Activated B cell treated with CpG ODN at 0.5 μM for 24 hours (primary cell): ENCODE data around the gene PPP1R3E. TPM values are rescaled to one million over a fixed set of nuclear protein-coding genes. Genes with fewer than 3 reads are reported as not detected.
A peak's percentile ranks its signal among the peaks of the same experiment; 100 is the strongest.
"Not testable (repeated sequence)": the region's sequence is repeated elsewhere in the genome, so short reads cannot be mapped to it uniquely, and the experiment has no call there.

Experiments used
- ATAC-seq: fragments of 200-7000 bp; cut with Tn5 transposase; one replicate; pipeline ENCODE4 v1.10.0; 2021; ENCODE audit warnings: low read depth, mild to moderate bottlenecking, moderate library complexity
- CTCF ChIA-PET: fragments of 350-600 bp; sonication (Branson Sonifier 250); formaldehyde crosslinking; loops from one replicate; lab custom pipeline; 2021; ENCODE audit warnings: antibody characterized with exemption; lab: Charles Lee
- POLR2A ChIA-PET: fragments of 350-600 bp; sonication (Branson Sonifier 250); formaldehyde crosslinking; loops from one replicate; lab custom pipeline; 2021; ENCODE audit warnings: antibody characterized with exemption; lab: Charles Lee
- DNase-seq: peaks from one replicate; pipeline ENCODE4 v3.0.0; 2022
- H3K27ac Mint-ChIP-seq: one replicate; pipeline ENCODE4 v1.8.0; 2020; ENCODE audit warnings: mixed read lengths
- H3K27me3 Mint-ChIP-seq: one replicate; pipeline ENCODE4 v1.8.0; 2021; ENCODE audit warnings: mixed read lengths
- H3K36me3 Mint-ChIP-seq: one replicate; pipeline ENCODE4 v1.8.0; 2021; ENCODE audit warnings: low read depth, mixed read lengths
- H3K4me1 Mint-ChIP-seq: one replicate; pipeline ENCODE4 v1.8.0; 2021; ENCODE audit warnings: mixed read lengths
- H3K4me3 Mint-ChIP-seq: one replicate; pipeline ENCODE4 v1.8.0; 2020; ENCODE audit warnings: mild to moderate bottlenecking, mixed read lengths
- H3K9me3 Mint-ChIP-seq: one replicate; pipeline ENCODE4 v1.8.0; 2020; ENCODE audit warnings: mixed read lengths
- intact Hi-C: fragments of 100-400 bp; cut with micrococcal nuclease; formaldehyde crosslinking; loops from one replicate; pipeline ENCODE4 v1.15.1; 2024
- total RNA-seq: library from RNA; stranded (reverse); gene quantifications from 2 replicates; pipeline ENCODE4 v1.2.3, GENCODE V29; 2022
- TF ChIP-seq, protein P1 (sequence below): fragments of 200-600 bp; IDR thresholded peaks from one replicate; pipeline ENCODE4 v1.8.0; 2022; ENCODE audit warnings: antibody characterized with exemption, mild to moderate bottlenecking

Gene PPP1R3E
- total RNA-seq, 1 donor from 2014 or later, result 28.9 TPM

DNA sequence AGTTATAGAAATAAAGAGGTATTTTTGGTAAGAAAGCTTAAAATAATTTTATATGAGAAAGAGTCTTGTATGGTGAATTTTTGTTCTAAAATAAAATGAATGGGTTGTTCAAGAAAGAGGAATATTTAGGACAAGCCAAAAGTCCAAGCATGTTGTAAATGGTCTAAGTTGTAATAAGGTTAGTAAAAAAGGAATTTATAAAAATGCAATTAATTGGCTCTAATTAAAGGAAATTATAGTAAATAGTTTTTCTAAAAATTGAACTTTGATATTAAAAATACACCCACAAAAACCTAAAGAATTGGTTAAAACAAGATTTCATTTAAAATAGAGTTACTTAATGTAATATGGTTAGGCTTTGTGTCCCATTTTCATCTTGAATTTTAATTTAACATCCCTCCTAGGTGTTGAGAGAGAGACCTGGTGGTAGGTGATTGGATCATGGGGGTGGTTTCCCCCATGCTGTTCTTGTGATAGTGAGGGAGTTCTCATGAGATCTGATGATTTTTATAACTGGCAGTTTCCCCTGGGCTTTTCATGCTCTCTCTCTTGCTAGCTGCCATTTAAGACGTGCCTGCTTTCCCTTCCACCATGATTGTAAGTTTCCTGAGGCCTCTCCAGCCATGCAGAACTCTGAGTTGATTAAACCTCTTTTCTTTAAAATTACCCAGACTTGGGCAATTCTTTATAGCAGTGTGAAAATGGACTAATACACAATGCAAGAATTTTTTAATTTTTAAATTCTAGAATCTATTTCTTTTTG is 37.0 kb upstream of the PPP1R3E start:
- TF ChIP-seq, protein P1, sequence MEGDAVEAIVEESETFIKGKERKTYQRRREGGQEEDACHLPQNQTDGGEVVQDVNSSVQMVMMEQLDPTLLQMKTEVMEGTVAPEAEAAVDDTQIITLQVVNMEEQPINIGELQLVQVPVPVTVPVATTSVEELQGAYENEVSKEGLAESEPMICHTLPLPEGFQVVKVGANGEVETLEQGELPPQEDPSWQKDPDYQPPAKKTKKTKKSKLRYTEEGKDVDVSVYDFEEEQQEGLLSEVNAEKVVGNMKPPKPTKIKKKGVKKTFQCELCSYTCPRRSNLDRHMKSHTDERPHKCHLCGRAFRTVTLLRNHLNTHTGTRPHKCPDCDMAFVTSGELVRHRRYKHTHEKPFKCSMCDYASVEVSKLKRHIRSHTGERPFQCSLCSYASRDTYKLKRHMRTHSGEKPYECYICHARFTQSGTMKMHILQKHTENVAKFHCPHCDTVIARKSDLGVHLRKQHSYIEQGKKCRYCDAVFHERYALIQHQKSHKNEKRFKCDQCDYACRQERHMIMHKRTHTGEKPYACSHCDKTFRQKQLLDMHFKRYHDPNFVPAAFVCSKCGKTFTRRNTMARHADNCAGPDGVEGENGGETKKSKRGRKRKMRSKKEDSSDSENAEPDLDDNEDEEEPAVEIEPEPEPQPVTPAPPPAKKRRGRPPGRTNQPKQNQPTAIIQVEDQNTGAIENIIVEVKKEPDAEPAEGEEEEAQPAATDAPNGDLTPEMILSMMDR, result no peak

DNA sequence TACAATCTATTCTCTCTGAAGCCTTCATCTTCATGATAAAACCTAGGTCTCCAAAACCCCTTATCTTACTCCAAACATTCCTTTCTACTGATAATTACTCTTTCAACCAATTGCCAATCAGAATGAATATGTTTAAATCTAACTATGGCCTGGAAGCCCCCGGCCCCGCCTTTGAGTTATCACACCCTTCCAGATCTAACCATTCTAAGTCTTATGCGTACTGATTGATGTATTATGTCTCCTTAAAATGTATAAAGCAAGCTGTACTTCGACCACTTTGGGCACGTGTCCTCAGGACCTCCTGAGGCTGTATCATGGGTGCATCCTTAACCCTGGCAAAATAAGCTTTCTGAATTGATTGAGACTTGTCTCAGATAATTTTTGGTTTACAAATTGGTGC is 33.0 kb upstream of the PPP1R3E start:
- ChIA-PET CTCF (interaction anchor here (0.6 to 1.2 kb wide), 4 partner anchors 40 to 267 kb away, joined by 3 to 4 read pairs (median 3); no protein-coding TSS in a partner anchor), POLR2A (interaction anchor here (0.5 kb wide), 1 partner anchor 43 kb away, joined by 5 read pairs; no protein-coding TSS in a partner anchor)
- Mint-ChIP-seq H3K4me1 (no peaks in the 10 kb centered on the region), H3K36me3 (peaks cover 2% of the 10 kb centered on the region), H3K27me3 (peaks cover 33% of the 10 kb centered on the region), H3K27ac (no peak overlapping the region), H3K4me3 (no peak overlapping the region), H3K9me3 (peaks cover 6% of the 10 kb centered on the region)
- TF ChIP-seq, protein P1, result no peak
- DNase-seq, result no peak
- ATAC-seq, result no peak
- intact Hi-C loops, result no loop called here

More for the DNA sequence above, 37.0 kb upstream of the PPP1R3E start:
- H3K4me3 Mint-ChIP-seq, result no peak overlapping the region
- CTCF ChIA-PET, result no interaction called here
- no peaks in the 10 kb centered on the region for H3K4me1 Mint-ChIP-seq
- POLR2A ChIA-PET, result no interaction called here
- no peak overlapping the region for H3K27ac Mint-ChIP-seq
- peaks cover 6% of the 10 kb centered on the region for H3K9me3 Mint-ChIP-seq
- ATAC-seq (no peak), DNase-seq (no peak)
- intact Hi-C loops, result no loop called here
- peaks cover 2% of the 10 kb centered on the region for H3K36me3 Mint-ChIP-seq
- peaks cover 39% of the 10 kb centered on the region for H3K27me3 Mint-ChIP-seq

DNA sequence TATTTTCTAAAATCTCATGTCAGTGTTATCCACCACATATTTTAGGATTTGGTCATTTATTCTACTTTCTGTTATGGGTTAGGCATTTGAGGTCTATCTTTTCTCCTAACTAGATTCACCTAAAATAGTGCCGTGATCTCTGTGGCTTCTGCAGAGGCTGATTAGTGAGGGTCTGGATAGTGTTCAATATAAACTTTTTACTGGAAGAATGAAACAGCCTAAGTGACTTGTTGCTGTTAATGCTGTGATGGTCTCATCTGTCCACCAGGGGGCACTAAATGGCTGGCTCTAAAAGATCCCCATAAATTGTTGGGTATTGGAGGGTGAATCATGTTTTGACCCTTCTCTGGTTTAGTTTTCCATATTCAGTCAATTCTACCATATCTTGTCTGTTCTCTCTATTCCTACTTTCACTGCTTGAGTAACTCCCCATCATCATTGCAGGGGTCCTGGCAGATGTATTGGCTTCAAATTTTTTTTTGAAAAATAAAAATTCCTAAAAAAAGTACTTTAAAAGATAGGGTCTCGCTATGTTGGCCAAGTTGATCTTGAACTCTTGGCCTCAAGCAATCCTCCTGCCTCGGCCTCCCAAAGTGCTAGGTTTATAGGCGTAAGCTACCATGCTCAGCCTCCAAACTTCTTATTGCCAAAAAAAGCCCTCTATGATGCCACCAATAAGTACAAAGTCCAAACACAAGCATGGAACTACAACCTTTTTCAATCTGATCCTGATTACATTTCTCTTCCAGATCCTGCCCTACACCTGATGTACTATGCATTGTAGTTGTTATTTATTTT is 25.5 kb upstream of the PPP1R3E start:
- H3K27me3 Mint-ChIP-seq, result no peaks in the 10 kb centered on the region
- peaks cover 3% of the 10 kb centered on the region for H3K4me1 Mint-ChIP-seq
- ATAC-seq, result peak; percentile 73
- H3K27ac Mint-ChIP-seq, result no peak overlapping the region
- H3K9me3 Mint-ChIP-seq, result no peaks in the 10 kb centered on the region
- intact Hi-C loops, result loop anchor here (1.0 to 10.0 kb wide), 6 partner anchors 52 to 627 kb away; partner anchors contain the start of genes DHRS4 and NGDN
- H3K36me3 Mint-ChIP-seq, result peaks cover 31% of the 10 kb centered on the region
- POLR2A ChIA-PET, result interaction anchor here (0.6 kb wide), 1 partner anchor 233 kb away, joined by 4 read pairs; no protein-coding TSS in a partner anchor
- CTCF ChIA-PET, result interaction anchor here (1.7 to 2.9 kb wide), 3 partner anchors 52 to 233 kb away, joined by 5 to 13 read pairs (median 6); no protein-coding TSS in a partner anchor
- no peak overlapping the region for H3K4me3 Mint-ChIP-seq
- no peak for DNase-seq
- TF ChIP-seq, protein P1, result peak; percentile 42

DNA sequence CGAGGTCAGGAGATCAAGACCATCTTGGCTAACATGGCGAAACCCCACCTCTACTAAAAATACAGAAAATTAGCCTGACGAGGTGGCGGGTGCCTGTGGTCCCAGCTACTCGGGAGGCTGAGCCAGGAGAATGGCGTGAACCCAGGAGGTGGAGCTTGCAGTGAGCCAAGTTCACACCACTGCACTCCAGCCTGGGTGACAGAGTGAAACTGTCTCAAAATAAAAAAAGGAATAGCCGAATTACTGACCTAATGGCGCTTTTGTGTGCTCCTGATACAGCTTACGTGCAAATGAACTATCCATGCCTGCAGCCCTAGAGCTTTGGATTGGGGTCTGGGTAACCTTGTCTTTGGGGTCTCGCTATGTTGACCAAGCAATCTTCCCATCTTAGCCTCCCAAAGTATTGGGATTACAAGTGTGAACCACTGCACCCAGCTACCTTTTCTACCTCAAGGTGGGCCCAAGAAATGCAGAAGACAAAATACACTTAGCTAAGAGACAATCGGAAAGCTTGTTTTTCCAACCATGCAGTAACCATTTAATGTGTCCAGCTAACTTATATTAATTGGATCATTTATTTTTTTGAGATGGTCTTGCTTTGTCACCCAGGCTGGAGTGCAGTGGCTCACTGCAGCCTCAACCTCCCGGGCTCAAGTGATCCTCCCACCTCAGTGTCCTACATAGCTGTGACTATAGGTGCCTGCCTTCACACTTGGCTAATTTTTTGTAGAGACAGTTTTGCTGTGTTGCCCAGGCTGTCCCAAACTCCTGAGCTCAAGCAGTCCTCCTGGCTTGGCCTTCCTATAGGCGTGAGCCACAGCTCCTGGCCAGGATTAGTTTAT is 24.1 kb upstream of the PPP1R3E start:
- H3K36me3 Mint-ChIP-seq, result peaks cover 45% of the 10 kb centered on the region
- POLR2A ChIA-PET, result interaction anchor here (0.8 to 1.8 kb wide), 4 partner anchors 17 to 26 kb away, joined by 3 to 9 read pairs (median 5); partner anchors contain the start of gene PPP1R3E

DNA sequence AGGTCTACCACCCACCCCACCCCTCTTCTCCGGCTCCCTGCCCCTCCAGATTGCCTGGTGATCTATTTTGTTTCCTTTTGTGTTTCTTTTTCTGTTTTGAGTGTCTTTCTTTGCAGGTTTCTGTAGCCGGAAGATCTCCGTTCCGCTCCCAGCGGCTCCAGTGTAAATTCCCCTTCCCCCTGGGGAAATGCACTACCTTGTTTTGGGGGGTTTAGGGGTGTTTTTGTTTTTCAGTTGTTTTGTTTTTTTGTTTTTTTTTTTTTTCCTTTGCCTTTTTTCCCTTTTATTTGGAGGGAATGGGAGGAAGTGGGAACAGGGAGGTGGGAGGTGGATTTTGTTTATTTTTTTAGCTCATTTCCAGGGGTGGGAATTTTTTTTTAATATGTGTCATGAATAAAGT is 23.1 kb upstream of the PPP1R3E start:
- not testable (repeated sequence) for H3K27ac Mint-ChIP-seq, H3K9me3 Mint-ChIP-seq, H3K27me3 Mint-ChIP-seq, DNase-seq, ATAC-seq, H3K4me3 Mint-ChIP-seq
- ChIA-PET CTCF (interaction anchor here (1.2 to 2.9 kb wide), 2 partner anchors 23 to 54 kb away, joined by 3 to 13 read pairs; partner anchors contain the start of gene PPP1R3E), POLR2A (interaction anchor here (1.8 kb wide), 1 partner anchor 23 kb away, joined by 9 read pairs; the partner anchor contains the start of gene PPP1R3E)
- Mint-ChIP-seq H3K4me1 (peaks cover 17% of the 10 kb centered on the region), H3K36me3 (peaks cover 47% of the 10 kb centered on the region)
- intact Hi-C loops, result loop anchor here (10.0 kb wide), 1 partner anchor 629 kb away; the partner anchor contains the start of gene DHRS4

More for the DNA sequence above, 24.1 kb upstream of the PPP1R3E start:
- H3K27ac Mint-ChIP-seq, result no peak overlapping the region
- TF ChIP-seq, protein P1, result no peak
- peaks cover 16% of the 10 kb centered on the region for H3K4me1 Mint-ChIP-seq
- H3K9me3 Mint-ChIP-seq, result no peaks in the 10 kb centered on the region
- CTCF ChIA-PET, result interaction anchor here (0.9 to 2.9 kb wide), 6 partner anchors 11 to 236 kb away, joined by 3 to 13 read pairs (median 5); partner anchors contain the start of gene PPP1R3E
- ATAC-seq, result no peak
- intact Hi-C loops, result loop anchor here (10.0 kb wide), 1 partner anchor 628 kb away; the partner anchor contains the start of gene DHRS4
- H3K4me3 Mint-ChIP-seq, result no peak overlapping the region
- no peak for DNase-seq
- no peaks in the 10 kb centered on the region for H3K27me3 Mint-ChIP-seq
